SK-N-MC (cell line): ENCODE results near the gene MCOLN1.

Experiments
- DNase-seq: peaks from one replicate; pipeline ENCODE4 v3.0.0-alpha.2; 2011; ENCODE audit warnings: low read depth, low spot score
- H3K27ac ChIP-seq: fragments of 200-600 bp; sonication (generic); 2 replicates; pipeline ENCODE4 v1.5.1; 2016; ENCODE audit warnings: mixed run types
- H3K36me3 ChIP-seq: fragments of 200-600 bp; sonication (generic); 2 replicates; pipeline ENCODE4 v1.6.1; 2017; ENCODE audit warnings: antibody characterized with exemption, low read length, mixed read lengths; ENCODE audit not compliant: insufficient read depth
- H3K4me3 ChIP-seq: fragments of 200-600 bp; sonication (generic); 2 replicates; pipeline ENCODE4 v1.5.1; 2016
- H3K9ac ChIP-seq: fragments of 200-600 bp; sonication (generic); 2 replicates; pipeline ENCODE4 v1.8.0; 2017; ENCODE audit warnings: mixed run types, mixed read lengths; ENCODE audit not compliant: insufficient read length
- H3K9me3 ChIP-seq: fragments of 200-600 bp; sonication (generic); 2 replicates; pipeline ENCODE4 v1.6.1; 2017; ENCODE audit warnings: low read depth, mild to moderate bottlenecking, antibody characterized with exemption, low read length, moderate library complexity, mixed read lengths
- EZH2 ChIP-seq: fragments of 200-600 bp; sonication (generic); IDR thresholded peaks from one replicate; pipeline ENCODE4 v1.6.1; 2017; ENCODE audit warnings: antibody characterized with exemption
- FOXP2 ChIP-seq: optimal IDR thresholded peaks from 2 replicates; pipeline ENCODE3; 2011; ENCODE audit warnings: mild to moderate bottlenecking, moderate library complexity; ENCODE audit not compliant: insufficient read depth; ENCODE audit errors: extremely low read length, control extremely low read depth
- POLR2AphosphoS5 ChIP-seq: IDR thresholded peaks from 2 replicates; pipeline ENCODE4 v1.6.1; 2012; ENCODE audit warnings: mild to moderate bottlenecking, low read depth, low read length, borderline replicate concordance

Gene MCOLN1

DNA sequence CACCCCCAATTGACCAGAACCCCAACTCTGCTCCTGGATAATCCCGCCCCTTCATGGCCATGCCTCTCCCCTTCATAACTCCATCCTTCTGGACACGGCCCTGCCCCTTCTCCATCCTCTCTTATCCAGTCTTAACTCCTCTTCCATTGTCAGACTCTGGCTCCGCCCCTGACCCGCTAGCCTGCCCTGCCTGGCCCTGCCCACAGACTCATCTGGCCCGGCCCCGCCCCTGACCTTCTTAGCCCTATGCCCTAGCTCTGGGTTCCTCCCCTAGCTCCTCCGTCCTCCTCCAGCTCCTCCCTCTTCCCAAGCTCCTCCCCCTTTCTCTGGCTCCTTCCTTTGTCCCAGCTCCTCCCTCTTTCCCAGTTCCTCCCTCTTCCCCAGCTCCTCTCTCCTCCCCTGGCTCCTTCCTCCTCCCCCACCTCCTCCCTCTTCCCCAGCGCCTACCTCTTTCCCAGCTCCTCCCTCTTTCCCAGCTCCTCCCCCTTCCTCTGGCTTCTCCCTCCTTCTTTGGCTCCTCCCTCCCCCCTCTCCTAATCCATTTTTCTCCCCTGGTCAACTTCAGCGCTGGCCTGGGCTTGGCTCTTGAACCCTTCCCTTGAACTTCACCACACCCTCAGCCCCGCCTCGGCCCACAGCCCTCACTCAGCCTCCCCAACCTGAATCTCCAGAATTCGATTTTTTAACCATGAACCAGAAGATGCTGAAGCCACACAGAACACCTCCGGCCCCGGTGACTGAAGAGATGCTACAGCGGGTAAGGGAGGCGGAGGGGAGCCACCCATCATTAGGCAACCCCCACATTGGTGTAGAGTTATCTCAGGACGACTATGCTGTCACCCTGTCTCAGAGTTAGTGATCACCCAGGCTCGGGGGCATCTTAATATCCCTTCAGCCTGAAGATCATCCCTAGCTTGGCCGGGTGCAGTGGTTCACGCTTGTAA lies 15.8 kb upstream of the MCOLN1 start:
- Histone ChIP-seq H3K27ac (peak overlapping the region; percentile 68; the same call in 1 of the 2 replicates), H3K9ac (no peak overlapping the region), H3K4me3 (peak overlapping the region; percentile 70), H3K9me3 (no peaks in the 10 kb centered on the region), H3K36me3 (no peaks in the 10 kb centered on the region)
- peak; percentile 95 for DNase-seq
- TF ChIP-seq EZH2 (no peak), FOXP2 (no peak), POLR2AphosphoS5 (no peak)

DNA sequence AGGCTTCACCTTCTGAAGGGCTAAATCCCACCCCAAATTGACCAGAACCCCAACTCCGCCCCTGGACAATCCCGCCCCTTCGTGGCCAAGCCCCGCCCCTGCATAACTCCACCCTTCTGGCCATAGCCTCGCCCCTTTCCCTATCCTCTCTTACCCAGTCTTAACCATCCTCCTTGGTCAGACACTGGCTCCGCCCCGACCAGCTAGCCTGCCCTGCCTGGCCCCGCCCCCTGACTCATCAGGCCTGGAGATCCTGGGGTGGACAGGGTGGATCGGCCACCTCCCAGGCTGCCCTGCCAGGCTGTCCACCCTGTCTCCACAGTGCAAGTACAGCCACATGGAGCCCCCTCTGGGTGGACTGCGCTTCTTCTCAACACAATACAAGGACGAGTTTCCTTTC lies 14.5 kb upstream of the MCOLN1 start:
- no peak overlapping the region for H3K9ac ChIP-seq
- TF ChIP-seq POLR2AphosphoS5: no peak
- no peak for TF ChIP-seq EZH2
- no peak for TF ChIP-seq FOXP2
- DNase-seq: no peak
- H3K9me3 ChIP-seq: no peaks in the 10 kb centered on the region
- no peaks in the 10 kb centered on the region for H3K36me3 ChIP-seq
- no peak overlapping the region for H3K27ac ChIP-seq
- H3K4me3 ChIP-seq: no peak overlapping the region

DNA sequence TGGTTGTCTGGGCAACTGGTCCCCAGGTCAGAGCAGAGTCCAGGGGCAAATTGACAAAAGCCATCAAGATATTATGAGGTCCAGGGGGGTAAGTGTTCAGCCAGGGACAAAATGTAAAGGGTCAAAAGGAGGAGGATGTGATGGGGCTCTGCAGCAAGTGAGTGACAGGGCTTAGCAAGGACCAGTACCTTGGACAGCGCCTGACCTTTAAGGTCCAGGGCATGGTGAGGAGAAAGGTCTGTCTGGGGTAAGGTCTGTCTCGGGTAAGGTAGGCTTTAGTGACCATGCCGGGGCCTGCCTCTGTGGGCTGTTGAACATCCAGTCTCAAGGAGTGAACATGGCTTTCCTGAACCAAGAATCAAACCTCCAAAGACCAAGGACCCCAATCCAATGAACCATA lies 12.8 kb upstream of the MCOLN1 start:
- H3K36me3 ChIP-seq: no peaks in the 10 kb centered on the region
- DNase-seq: no peak
- no peak for TF ChIP-seq FOXP2
- TF ChIP-seq POLR2AphosphoS5: no peak
- no peak for TF ChIP-seq EZH2
- no peaks in the 10 kb centered on the region for H3K9me3 ChIP-seq
- no peak overlapping the region for H3K4me3 ChIP-seq
- H3K9ac ChIP-seq: no peak overlapping the region
- H3K27ac ChIP-seq: no peak overlapping the region

DNA sequence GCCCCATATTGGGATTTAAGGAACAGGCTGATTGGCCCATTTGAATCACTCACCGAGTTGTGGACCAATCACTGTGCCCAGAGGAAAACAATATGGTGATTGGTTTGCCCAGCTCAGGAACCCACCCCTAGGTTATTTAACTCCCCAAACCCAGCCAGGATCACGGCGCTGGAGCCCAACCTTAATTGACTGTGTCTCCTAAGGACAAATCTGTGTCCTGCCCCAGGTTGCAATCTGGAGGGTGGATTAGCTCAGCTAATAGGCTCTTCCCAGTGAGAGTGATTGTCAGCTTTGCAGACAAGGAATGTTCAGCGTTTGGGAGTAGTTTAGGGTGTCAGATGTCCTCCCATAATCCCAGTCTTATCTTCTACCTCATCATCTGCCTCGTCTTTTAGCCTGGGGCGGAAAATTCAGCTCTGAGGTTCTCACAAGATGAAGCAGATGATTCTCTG lies 10.0 kb upstream of the MCOLN1 start:
- Histone ChIP-seq H3K36me3 (no peaks in the 10 kb centered on the region), H3K9me3 (no peaks in the 10 kb centered on the region), H3K9ac (no peak overlapping the region), H3K4me3 (no peak overlapping the region), H3K27ac (peak overlapping the region; percentile 10; the same call in 1 of the 2 replicates)
- DNase-seq: no peak
- TF ChIP-seq FOXP2: no peak
- no peak for TF ChIP-seq EZH2
- no peak; the same call in 1 of the 2 replicates for TF ChIP-seq POLR2AphosphoS5

DNA sequence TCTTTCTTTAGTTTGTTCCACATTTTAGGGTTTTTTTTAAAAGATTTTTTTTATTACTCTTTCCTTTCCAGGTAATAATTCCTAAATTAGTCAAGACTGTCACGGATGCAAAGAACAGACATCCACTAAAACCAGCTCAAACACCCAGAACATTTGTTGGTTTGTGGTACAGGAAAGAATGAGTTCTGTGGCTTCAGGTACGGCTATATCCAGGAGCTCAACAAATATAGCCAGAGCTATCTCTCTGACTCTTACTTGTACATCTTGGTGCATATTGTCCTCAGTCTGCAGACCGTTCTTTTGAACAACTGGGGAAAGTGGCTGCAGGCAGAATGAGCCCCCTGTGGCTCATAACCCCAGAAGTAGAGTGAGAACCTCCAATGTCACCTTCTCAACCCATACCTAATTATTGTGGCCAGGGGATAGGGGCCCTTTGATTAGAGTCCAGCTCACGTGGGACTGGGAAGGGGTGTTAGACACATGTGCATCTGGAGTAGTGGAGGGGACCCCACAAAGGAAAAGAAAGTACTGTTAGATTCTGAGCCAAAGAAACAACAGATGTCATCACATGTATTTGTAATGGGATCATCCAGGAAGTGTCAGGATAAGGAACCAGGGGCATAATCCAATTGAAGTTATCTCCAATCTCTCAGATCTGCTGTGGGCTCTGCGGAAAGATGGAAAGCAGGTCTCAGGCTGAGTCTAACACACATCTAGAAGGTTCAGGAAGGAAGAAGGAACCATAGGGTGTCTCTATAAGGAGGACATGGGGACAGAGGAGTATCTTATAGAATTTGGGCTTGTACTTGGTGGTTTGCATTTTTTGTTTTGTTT lies 8.4 kb upstream of the MCOLN1 start:
- no peak for TF ChIP-seq FOXP2
- no peak for TF ChIP-seq EZH2
- no peak for TF ChIP-seq POLR2AphosphoS5

DNA sequence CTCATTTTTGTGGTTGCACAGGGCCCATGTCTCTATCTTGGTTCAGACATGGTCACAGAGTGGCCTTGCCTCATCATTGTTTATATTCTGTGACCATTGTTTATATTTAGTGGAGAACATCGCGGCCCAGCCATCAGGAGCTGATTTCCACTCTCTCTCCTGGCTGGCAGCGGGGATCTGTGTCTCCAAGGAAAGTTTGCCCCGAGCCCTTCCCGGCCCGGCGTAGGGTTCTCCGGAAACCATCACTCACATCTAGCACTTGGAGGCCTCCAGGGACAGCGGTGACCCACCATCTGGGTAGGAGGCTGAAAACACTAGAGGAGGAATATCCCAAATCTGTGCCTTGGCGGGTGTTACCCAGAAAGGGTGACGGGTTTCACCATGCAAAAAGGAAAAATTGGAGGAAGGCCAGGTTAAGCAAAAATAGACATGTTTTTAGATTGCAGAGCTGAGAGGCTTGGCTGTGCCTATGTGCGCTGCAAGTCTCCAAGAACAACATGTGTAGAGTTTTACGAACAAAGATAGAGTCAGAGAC lies 7.2 kb upstream of the MCOLN1 start:
- Histone ChIP-seq H3K27ac (peak overlapping the region; percentile 29), H3K9me3 (no peaks in the 10 kb centered on the region), H3K9ac (peak overlapping the region; percentile 77), H3K4me3 (peak overlapping the region; percentile 78), H3K36me3 (no peaks in the 10 kb centered on the region)
- DNase-seq: no peak
- no peak for TF ChIP-seq EZH2
- no peak for TF ChIP-seq FOXP2

More for the DNA sequence above, 8.4 kb upstream of the MCOLN1 start:
- Histone ChIP-seq H3K9me3 (no peaks in the 10 kb centered on the region), H3K9ac (no peak overlapping the region), H3K27ac (no peak overlapping the region), H3K36me3 (no peaks in the 10 kb centered on the region), H3K4me3 (no peak overlapping the region)
- no peak for DNase-seq

DNA sequence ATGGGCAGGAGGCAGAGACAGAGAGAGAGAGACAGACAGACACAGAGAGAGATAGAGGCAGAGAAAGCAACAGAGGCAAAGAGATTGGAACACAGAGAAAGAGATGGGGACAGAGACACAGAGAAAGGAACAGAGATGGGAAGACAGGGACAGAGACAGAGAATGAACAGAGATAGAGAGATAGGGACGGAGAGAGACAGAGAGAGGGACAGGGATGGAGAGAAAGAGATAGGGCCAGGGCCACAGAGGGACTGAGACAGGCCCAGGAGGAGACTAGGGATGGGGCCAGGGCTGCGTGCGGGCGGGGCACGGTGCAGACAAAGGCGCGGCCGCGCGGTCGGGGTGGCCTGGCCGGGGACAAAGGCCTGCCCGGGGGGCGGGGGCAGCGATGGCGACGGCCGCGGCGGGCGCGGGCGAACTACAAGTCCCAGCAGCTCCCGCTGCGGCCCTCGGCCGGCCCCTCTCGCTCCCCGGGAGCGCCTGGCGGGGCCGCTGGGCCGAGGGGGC lies 6.7 kb upstream of the MCOLN1 start, which contains the start of gene ZNF358:
TSS of gene ZNF358 (plus strand) at position 459 of the 507 bp plus-strand sequence. CDS start 3,140 bp downstream, outside the sequence.
- TF ChIP-seq FOXP2: no peak
- no peak for TF ChIP-seq POLR2AphosphoS5
- no peak for TF ChIP-seq EZH2
- peak within 1 kb of the TSS; percentile 29 for H3K27ac ChIP-seq
- no peaks in the 10 kb centered on the region for H3K9me3 ChIP-seq
- peak within 1 kb of the TSS; percentile 82 for H3K4me3 ChIP-seq
- peak within 1 kb of the TSS; percentile 94 for H3K9ac ChIP-seq
- H3K36me3 ChIP-seq: no peaks in the 10 kb centered on the region
- no peak for DNase-seq

DNA sequence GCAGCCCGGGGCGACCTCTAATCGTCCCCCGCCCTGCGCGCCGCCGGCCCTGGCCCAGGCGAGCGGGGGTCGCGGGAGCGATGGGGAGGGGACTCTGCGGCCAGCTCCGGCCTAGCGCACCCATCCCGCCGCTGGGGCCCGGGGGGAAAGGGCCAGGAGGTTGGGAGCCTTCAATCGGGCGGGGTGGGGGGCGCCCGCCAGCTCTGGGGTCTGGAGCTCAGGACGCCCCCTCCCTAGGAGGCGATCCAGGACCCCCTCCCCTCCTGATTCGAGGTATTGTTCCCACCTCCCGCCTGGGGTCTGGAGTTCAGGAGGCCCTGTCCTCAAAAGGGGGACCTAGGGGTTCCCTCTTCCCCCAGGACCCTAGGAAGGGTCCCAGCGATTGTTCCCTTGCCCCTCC lies 6.1 kb upstream of the MCOLN1 start:
- H3K36me3 ChIP-seq: no peaks in the 10 kb centered on the region
- H3K4me3 ChIP-seq: peak overlapping the region; percentile 82
- TF ChIP-seq EZH2 (no peak), POLR2AphosphoS5 (no peak), FOXP2 (no peak)
- H3K9me3 ChIP-seq: no peaks in the 10 kb centered on the region
- DNase-seq: no peak
- 0 out of 2 replicates have a peak overlapping the region, but pooled peaks have one; percentile 13 for H3K27ac ChIP-seq
- H3K9ac ChIP-seq: peak overlapping the region; percentile 94
